CD8-positive, alpha-beta memory T cell (primary cell): Measurements from ENCODE around the gene TRIM9. TPM values are rescaled to one million over a fixed set of nuclear protein-coding genes. Genes with fewer than 3 reads are reported as not detected.

Experiments used
- CTCF ChIA-PET: fragments of 350-600 bp; sonication (Branson Sonifier 250); formaldehyde crosslinking; loops from one replicate; lab custom pipeline; 2021; ENCODE audit warnings: antibody characterized with exemption; lab: Charles Lee
- POLR2A ChIA-PET: fragments of 350-600 bp; sonication (Branson Sonifier 250); formaldehyde crosslinking; loops from one replicate; lab custom pipeline; 2021; ENCODE audit warnings: antibody characterized with exemption; lab: Charles Lee
- DNase-seq, 5 donors: peaks; one replicate each; pipeline versions ENCODE4 v3.0.0 to v3.0.0-alpha.2; 2020 to 2022; ENCODE audit warnings: mixed read lengths in 1 of 5
- H3K27ac ChIP-seq: one replicate; pipeline ENCODE4 v1.7.0; 2013; ENCODE audit warnings: low read depth, mild to moderate bottlenecking, low read length, moderate library complexity
- H3K27me3 ChIP-seq: 2 replicates; pipeline ENCODE4 v1.7.0; 2013; ENCODE audit warnings: low read length, mild to moderate bottlenecking; ENCODE audit not compliant: insufficient read depth, poor library complexity, severe bottlenecking
- H3K36me3 ChIP-seq: 2 replicates; pipeline ENCODE4 v1.7.0; 2013; ENCODE audit warnings: mild to moderate bottlenecking, low read length, moderate library complexity; ENCODE audit not compliant: insufficient read depth
- H3K4me1 ChIP-seq: 2 replicates; pipeline ENCODE4 v1.7.0; 2013; ENCODE audit warnings: mild to moderate bottlenecking, low read length, moderate library complexity; ENCODE audit not compliant: insufficient read depth
- H3K4me3 ChIP-seq: 2 replicates; pipeline ENCODE4 v1.7.0; 2013; ENCODE audit warnings: mild to moderate bottlenecking, low read length
- H3K9me3 ChIP-seq: 2 replicates; pipeline ENCODE4 v1.7.0; 2013; ENCODE audit warnings: mild to moderate bottlenecking, low read length
- H3K27ac Mint-ChIP-seq, 8 donors: one replicate each; pipeline ENCODE4 v1.8.0; 2020 to 2021; ENCODE audit warnings: mixed read lengths in 8 of 8, mild to moderate bottlenecking in 6 of 8, inconsistent platforms in 3 of 8, moderate library complexity in 3 of 8
- H3K27me3 Mint-ChIP-seq, 2 donors: one replicate each; pipeline ENCODE4 v1.8.0; 2020 to 2021; ENCODE audit warnings: mixed read lengths in 2 of 2, mild to moderate bottlenecking in 1 of 2, moderate library complexity in 1 of 2
- H3K36me3 Mint-ChIP-seq, 3 donors: one replicate each; pipeline ENCODE4 v1.8.0; 2020 to 2021; ENCODE audit warnings: mixed read lengths in 3 of 3, inconsistent platforms in 1 of 3, mild to moderate bottlenecking in 1 of 3
- H3K4me1 Mint-ChIP-seq, 3 donors: one replicate each; pipeline ENCODE4 v1.8.0; 2020 to 2021; ENCODE audit warnings: mixed read lengths in 3 of 3, inconsistent platforms in 1 of 3, mild to moderate bottlenecking in 1 of 3
- H3K4me3 Mint-ChIP-seq, 7 donors: one replicate each; pipeline ENCODE4 v1.8.0; 2020 to 2021; ENCODE audit warnings: mixed read lengths in 7 of 7, mild to moderate bottlenecking in 6 of 7, moderate library complexity in 4 of 7, inconsistent platforms in 2 of 7
- H3K9me3 Mint-ChIP-seq, 5 donors: one replicate each; pipeline ENCODE4 v1.8.0; 2020 to 2022; ENCODE audit warnings: mixed read lengths in 5 of 5, mild to moderate bottlenecking in 3 of 5, moderate library complexity in 2 of 5, inconsistent platforms in 1 of 5
- polyA plus RNA-seq: library from polyadenylated mRNA; unstranded; fragments of 300-500 nt; fragmentation: Illumina TruSeq; gene quantifications from one replicate; pipeline ENCODE4 v1.2.3, GENCODE V29; 2021
- total RNA-seq, 2 experiments: library from RNA; stranded (reverse); gene quantifications; one replicate each; pipeline ENCODE4 v1.2.3, GENCODE V29; 2021

TRIM9 gene
- total and polyA plus RNA-seq, 3 experiments from 2014 or later = 0.05 to 1.0 (median 0.85) TPM

DNA sequence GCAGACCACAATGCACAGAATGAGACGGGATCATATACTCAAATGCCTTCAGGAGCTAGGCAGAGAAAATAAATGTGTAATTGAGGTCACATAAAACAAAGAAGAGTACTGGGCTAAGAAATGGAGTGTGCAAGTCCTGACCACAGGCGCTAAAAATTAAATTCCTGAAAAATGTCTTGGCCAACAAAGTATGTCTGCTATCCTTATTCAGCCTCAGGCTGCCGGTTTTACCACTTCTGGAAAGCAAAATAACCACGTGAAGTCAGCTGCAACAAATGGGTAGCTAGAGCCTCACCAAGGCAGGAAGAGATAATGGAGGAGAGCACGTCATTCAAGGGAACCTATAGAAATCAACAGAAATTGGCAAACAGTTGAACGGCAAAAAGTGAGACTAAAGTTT is 153.8 kb downstream of the TRIM9 start:
- Mint-ChIP-seq H3K4me3 (peak overlapping the region in 1 of 7 donors; percentile 17), H3K27me3 (peaks cover 27 to 62% of the 10 kb centered on the region in 2 donors), H3K27ac (no peak overlapping the region), H3K4me1 (peaks cover 13 to 22% (median 13%) of the 10 kb centered on the region in 3 donors), H3K36me3 (no peaks in the 10 kb centered on the region), H3K9me3 (peaks cover 0 to 3% (median 0%) of the 10 kb centered on the region in 5 donors)
- ChIA-PET POLR2A (no interaction called here), CTCF (no interaction called here)
- no peak overlapping the region for H3K27ac ChIP-seq
- no peaks in the 10 kb centered on the region for H3K36me3 ChIP-seq
- no peaks in the 10 kb centered on the region for H3K9me3 ChIP-seq
- DNase-seq = no peak
- H3K4me1 ChIP-seq = peaks cover 6% of the 10 kb centered on the region
- no peak overlapping the region for H3K4me3 ChIP-seq
- H3K27me3 ChIP-seq = peaks cover 22% of the 10 kb centered on the region

DNA sequence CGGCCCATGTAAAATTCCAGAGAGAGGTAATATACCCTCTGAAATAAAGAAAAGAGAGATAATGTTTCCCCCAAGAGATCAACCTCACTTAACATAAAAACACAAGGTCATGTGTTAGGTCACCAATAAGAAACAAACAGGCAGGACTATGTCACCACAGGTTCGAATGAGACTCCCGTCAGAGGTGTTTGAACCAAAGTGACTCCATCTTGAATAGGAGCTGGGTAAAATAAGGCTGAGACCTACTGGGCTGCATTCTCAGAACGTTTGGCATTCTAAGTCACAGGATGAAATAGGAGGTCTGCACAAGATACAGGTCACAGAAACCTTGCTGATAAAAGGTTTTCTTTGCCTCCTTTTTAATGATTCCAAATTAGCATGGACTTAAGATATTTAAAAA is 157.1 kb downstream of the TRIM9 start:
- Histone ChIP-seq H3K9me3 (no peaks in the 10 kb centered on the region), H3K36me3 (no peaks in the 10 kb centered on the region), H3K27me3 (peaks cover 7% of the 10 kb centered on the region), H3K4me3 (no peak overlapping the region), H3K4me1 (no peaks in the 10 kb centered on the region), H3K27ac (no peak overlapping the region)
- ChIA-PET POLR2A (no interaction called here), CTCF (no interaction called here)
- Mint-ChIP-seq H3K4me3 (no peak overlapping the region), H3K27ac (no peak overlapping the region), H3K4me1 (peaks cover 0 to under 1% (median 0%) of the 10 kb centered on the region in 3 donors), H3K9me3 (no peaks in the 10 kb centered on the region), H3K27me3 (peaks cover 15 to 66% of the 10 kb centered on the region in 2 donors), H3K36me3 (no peaks in the 10 kb centered on the region)
- DNase-seq = no peak

DNA sequence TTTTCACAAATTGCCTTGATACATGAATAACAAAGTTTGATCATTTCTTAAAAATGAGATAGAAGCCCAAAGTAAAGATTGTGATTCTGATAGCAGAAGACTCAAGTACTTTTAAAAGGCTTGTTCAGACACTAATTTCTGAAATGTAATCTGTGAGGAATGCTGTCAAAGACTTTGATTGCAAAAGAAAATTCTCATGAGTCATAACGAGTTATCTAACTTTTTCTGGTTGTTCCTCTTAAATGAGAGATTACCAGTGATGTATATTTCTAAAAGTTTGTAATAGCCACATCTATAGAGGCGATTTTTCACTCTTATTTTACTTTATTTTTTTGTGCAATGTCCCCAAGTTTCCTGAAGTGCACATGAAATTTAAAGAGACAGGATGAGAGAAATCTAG is 157.6 kb downstream of the TRIM9 start:
- no peak for DNase-seq
- H3K27ac ChIP-seq = no peak overlapping the region
- no peaks in the 10 kb centered on the region for H3K9me3 ChIP-seq
- ChIA-PET CTCF (no interaction called here), POLR2A (no interaction called here)
- Mint-ChIP-seq H3K9me3 (no peaks in the 10 kb centered on the region), H3K4me3 (no peak overlapping the region), H3K27ac (no peak overlapping the region), H3K27me3 (peaks cover 13 to 67% of the 10 kb centered on the region in 2 donors), H3K36me3 (no peaks in the 10 kb centered on the region), H3K4me1 (no peaks in the 10 kb centered on the region)
- H3K36me3 ChIP-seq = no peaks in the 10 kb centered on the region
- no peak overlapping the region for H3K4me3 ChIP-seq
- peaks cover 7% of the 10 kb centered on the region for H3K27me3 ChIP-seq
- H3K4me1 ChIP-seq = no peaks in the 10 kb centered on the region

DNA sequence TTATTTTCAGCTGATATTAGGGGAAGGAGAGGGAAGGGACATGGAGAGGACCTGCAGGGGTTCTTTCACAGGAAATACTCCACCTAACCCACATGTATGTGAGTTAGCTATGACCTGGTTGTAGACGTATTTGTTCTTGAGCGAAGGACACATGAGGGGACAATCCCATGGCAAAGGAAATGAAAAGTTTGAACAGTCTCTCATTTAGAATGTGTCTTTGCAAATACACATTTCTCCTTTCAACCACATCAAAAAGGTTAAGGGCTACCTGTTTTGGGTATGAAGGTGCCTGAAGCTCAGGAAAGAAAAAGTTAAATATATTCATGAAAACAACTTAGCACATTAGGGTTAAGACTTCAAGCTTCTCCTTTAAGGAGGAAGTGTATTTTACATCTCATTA is 158.0 kb downstream of the TRIM9 start:
- no peak overlapping the region for H3K4me3 Mint-ChIP-seq
- Histone ChIP-seq H3K9me3 (no peaks in the 10 kb centered on the region), H3K4me3 (no peak overlapping the region), H3K36me3 (no peaks in the 10 kb centered on the region), H3K4me1 (no peaks in the 10 kb centered on the region), H3K27me3 (peaks cover 7% of the 10 kb centered on the region), H3K27ac (no peak overlapping the region)
- H3K4me1 Mint-ChIP-seq = no peaks in the 10 kb centered on the region
- H3K27me3 Mint-ChIP-seq = peaks cover 11 to 66% of the 10 kb centered on the region in 2 donors
- ChIA-PET POLR2A (no interaction called here), CTCF (no interaction called here)
- no peaks in the 10 kb centered on the region for H3K9me3 Mint-ChIP-seq
- no peaks in the 10 kb centered on the region for H3K36me3 Mint-ChIP-seq
- no peak for DNase-seq
- H3K27ac Mint-ChIP-seq = no peak overlapping the region

DNA sequence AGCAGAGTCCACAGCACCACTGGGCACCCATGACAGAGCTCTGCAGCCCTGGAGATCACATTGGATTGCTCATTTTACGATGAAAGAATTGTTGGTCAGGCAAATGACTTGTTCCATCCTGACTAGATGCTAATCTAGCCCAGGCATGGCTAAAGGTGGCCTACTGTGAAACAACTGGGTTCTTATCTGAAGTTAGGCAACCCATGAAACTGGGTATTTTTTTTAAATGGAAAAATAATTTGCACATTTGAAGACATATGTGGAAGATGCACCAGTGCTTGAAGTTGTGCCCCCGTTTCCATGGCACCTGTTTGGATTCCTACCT is 158.9 kb downstream of the TRIM9 start:
- H3K4me1 Mint-ChIP-seq = no peaks in the 10 kb centered on the region
- ChIA-PET CTCF (no interaction called here), POLR2A (no interaction called here)
- H3K9me3 Mint-ChIP-seq = no peaks in the 10 kb centered on the region
- Histone ChIP-seq H3K4me3 (no peak overlapping the region), H3K36me3 (no peaks in the 10 kb centered on the region), H3K9me3 (no peaks in the 10 kb centered on the region), H3K4me1 (no peaks in the 10 kb centered on the region), H3K27me3 (peaks cover 3% of the 10 kb centered on the region), H3K27ac (no peak overlapping the region)
- no peak overlapping the region for H3K27ac Mint-ChIP-seq
- peaks cover 6 to 66% of the 10 kb centered on the region in 2 donors for H3K27me3 Mint-ChIP-seq
- no peak overlapping the region for H3K4me3 Mint-ChIP-seq
- DNase-seq = no peak
- H3K36me3 Mint-ChIP-seq = no peaks in the 10 kb centered on the region

DNA sequence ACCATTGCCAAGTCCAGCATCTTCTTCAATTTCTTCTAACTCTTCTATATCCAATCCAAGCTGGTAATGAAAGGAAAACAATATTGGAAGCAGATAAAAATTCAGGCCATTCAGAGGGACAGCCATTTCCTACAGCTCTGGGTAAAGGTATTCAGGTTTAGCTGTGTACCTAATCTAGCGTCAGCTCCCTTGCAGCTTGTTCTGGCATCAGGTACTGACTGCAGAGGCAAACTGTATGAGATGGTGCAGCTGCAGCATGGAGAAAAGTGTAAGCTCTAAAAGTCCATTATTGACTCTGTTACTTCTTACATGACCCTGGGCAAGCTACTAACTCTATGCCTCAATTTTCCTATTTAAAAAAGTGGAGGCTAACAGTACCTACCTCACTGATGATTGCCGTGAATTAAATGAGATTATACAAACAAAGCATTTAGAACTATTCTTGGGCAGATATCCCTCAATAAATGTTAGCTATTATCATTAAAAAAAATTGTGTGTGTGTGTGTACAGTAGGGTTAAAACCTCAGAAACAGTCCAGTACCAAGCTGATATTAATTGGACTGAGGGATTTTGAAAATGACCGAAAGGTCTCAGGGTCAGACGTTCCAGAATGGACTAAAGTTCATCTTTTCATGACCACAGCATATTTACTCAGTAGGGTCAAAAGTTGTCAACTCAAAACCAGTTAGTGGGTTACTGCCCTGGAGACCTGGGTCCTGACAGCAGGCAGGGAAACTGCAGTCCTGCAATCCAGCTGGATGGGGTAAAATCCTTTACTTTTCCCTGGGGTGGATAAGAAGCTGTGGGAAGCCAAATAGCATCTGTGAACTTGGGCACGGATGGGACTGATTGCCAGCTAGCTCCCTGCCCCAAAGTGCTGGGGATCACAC is 159.5 kb downstream of the TRIM9 start:
- DNase-seq = no peak
- no peaks in the 10 kb centered on the region for H3K36me3 Mint-ChIP-seq
- Histone ChIP-seq H3K4me1 (no peaks in the 10 kb centered on the region), H3K4me3 (no peak overlapping the region), H3K36me3 (no peaks in the 10 kb centered on the region), H3K9me3 (no peaks in the 10 kb centered on the region), H3K27ac (no peak overlapping the region), H3K27me3 (no peaks in the 10 kb centered on the region)
- ChIA-PET POLR2A (no interaction called here), CTCF (no interaction called here)
- H3K27ac Mint-ChIP-seq = no peak overlapping the region
- peaks cover 5 to 66% of the 10 kb centered on the region in 2 donors for H3K27me3 Mint-ChIP-seq
- no peaks in the 10 kb centered on the region for H3K9me3 Mint-ChIP-seq
- H3K4me3 Mint-ChIP-seq = no peak overlapping the region
- no peaks in the 10 kb centered on the region for H3K4me1 Mint-ChIP-seq

DNA sequence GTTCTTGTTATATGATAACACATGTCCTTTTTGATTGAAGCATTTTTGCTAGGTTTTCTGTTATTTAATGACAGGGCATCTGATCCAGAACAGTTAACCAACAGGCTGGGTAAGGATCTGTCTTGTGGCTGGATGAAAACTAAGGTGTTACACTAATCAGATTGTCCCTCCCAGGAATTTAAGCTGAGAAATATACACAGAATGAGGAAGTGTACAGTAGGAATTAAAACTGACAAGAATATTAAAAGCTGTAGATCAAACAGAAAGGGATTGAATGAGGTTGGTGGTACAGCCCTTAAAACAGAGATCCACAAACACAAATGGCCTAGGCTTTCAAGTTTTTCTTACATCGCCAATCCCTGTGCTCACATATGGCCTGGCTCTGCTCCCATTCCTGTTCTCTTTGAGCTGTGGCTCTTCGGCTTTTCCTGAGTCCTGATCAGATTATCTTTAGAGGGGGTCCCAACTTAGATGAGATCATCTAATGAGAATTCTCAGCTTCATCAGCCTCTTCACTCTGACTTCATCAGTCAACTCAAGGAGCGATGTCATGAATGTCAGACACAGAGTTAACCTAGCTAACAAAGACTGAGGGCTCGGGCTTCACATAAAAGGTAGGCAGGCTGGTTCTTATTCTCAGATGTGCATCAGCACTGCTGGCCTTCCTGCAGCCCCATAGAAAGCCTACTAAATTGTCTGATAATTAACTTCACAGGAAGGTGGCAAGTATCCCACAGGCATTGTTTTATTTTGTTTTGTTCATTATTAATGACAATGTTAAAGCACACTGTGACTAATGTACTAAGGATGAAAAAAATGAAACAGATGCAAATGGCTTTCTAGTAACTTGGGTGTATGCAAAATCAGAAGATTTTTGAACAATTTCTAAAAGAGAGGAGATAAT is 162.1 kb downstream of the TRIM9 start:
- no peaks in the 10 kb centered on the region for H3K36me3 ChIP-seq
- H3K9me3 ChIP-seq = no peaks in the 10 kb centered on the region
- H3K9me3 Mint-ChIP-seq = no peaks in the 10 kb centered on the region
- ChIA-PET POLR2A (no interaction called here), CTCF (no interaction called here)
- H3K27me3 ChIP-seq = no peaks in the 10 kb centered on the region
- H3K4me1 Mint-ChIP-seq = no peaks in the 10 kb centered on the region
- peaks cover 5 to 59% of the 10 kb centered on the region in 2 donors for H3K27me3 Mint-ChIP-seq
- no peaks in the 10 kb centered on the region for H3K36me3 Mint-ChIP-seq
- no peak overlapping the region for H3K4me3 ChIP-seq
- H3K27ac Mint-ChIP-seq = no peak overlapping the region
- H3K27ac ChIP-seq = no peak overlapping the region
- no peaks in the 10 kb centered on the region for H3K4me1 ChIP-seq
- no peak overlapping the region for H3K4me3 Mint-ChIP-seq
- DNase-seq = no peak

DNA sequence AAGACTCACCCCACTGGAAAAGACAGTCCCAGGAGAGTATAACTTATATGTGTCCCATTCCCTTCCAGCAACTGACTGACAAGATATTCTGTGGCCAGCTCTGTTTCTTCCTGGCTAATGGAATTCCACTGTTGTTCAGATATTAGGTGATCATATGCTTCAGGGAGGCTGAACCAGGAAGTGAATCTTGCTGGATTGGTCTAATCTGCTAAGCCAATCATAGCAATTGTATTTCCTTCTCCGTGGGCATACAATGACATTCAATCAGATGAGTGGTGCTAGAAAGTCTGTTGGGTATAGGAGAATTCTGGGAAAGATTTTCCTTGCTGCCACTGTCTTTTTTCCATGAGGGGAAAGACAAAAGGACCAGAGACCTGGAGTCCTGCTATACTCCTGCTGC is 162.7 kb downstream of the TRIM9 start:
- Histone ChIP-seq H3K9me3 (no peaks in the 10 kb centered on the region), H3K27me3 (no peaks in the 10 kb centered on the region), H3K27ac (no peak overlapping the region), H3K4me3 (no peak overlapping the region), H3K4me1 (no peaks in the 10 kb centered on the region), H3K36me3 (no peaks in the 10 kb centered on the region)
- Mint-ChIP-seq H3K36me3 (no peaks in the 10 kb centered on the region), H3K27ac (no peak overlapping the region), H3K4me1 (no peaks in the 10 kb centered on the region), H3K4me3 (no peak overlapping the region), H3K27me3 (peaks cover 5 to 60% of the 10 kb centered on the region in 2 donors), H3K9me3 (no peaks in the 10 kb centered on the region)
- no peak for DNase-seq
- CTCF ChIA-PET = no interaction called here
- POLR2A ChIA-PET = no interaction called here
